ENCODE results near the gene TDRD7.

Gene TDRD7

GRCh38 chr9:97366476-97366875, 45.4 kb upstream of the TDRD7 start:
- H3K4me3 ChIP-seq (ENCODE audit: low read depth, low read length): no peak overlapping the region
- TF ChIP-seq CTCF (IDR thresholded peaks at IDR 0.05; ENCODE audit: borderline replicate concordance, insufficient read depth, low read depth, low read length): no peak

GRCh38 chr9:97366889-97367288, 45.0 kb upstream of the TDRD7 start:
- H3K4me3 ChIP-seq (ENCODE audit: low read depth, low read length): no peak overlapping the region
- TF ChIP-seq CTCF (IDR thresholded peaks at IDR 0.05; ENCODE audit: borderline replicate concordance, insufficient read depth, low read depth, low read length): no peak

- H3K4me3 ChIP-seq (ENCODE audit: low read depth, low read length): no peak overlapping the region
- no peak for TF ChIP-seq CTCF (IDR thresholded peaks at IDR 0.05; ENCODE audit: borderline replicate concordance, insufficient read depth, low read depth, low read length)
Measured at GRCh38 chr9:97367729-97368128, 44.2 kb upstream of the TDRD7 start.

GRCh38 chr9:97368964-97369363, 42.9 kb upstream of the TDRD7 start:
- no peak overlapping the region for H3K4me3 ChIP-seq (ENCODE audit: low read depth, low read length)
- no peak for TF ChIP-seq CTCF (IDR thresholded peaks at IDR 0.05; ENCODE audit: borderline replicate concordance, insufficient read depth, low read depth, low read length)

- H3K4me3 ChIP-seq (ENCODE audit: low read depth, low read length): no peak overlapping the region
- no peak for TF ChIP-seq CTCF (IDR thresholded peaks at IDR 0.05; ENCODE audit: borderline replicate concordance, insufficient read depth, low read depth, low read length)
Measured at GRCh38 chr9:97372580-97372979, 39.3 kb upstream of the TDRD7 start.

- no peak overlapping the region for H3K4me3 ChIP-seq (ENCODE audit: low read depth, low read length)
- no peak for TF ChIP-seq CTCF (IDR thresholded peaks at IDR 0.05; ENCODE audit: borderline replicate concordance, insufficient read depth, low read depth, low read length)
Measured at GRCh38 chr9:97373331-97373730, 38.6 kb upstream of the TDRD7 start.

GRCh38 chr9:97374811-97375210, 37.1 kb upstream of the TDRD7 start:
- no peak overlapping the region for H3K4me3 ChIP-seq (ENCODE audit: low read depth, low read length)
- no peak for TF ChIP-seq CTCF (IDR thresholded peaks at IDR 0.05; ENCODE audit: borderline replicate concordance, insufficient read depth, low read depth, low read length)
